PFSK-1 (cell line): ENCODE measurements around the gene BCAS3.

Experiments used
- FOXP2 ChIP-seq: optimal IDR thresholded peaks from 2 replicates; pipeline ENCODE3; 2011; ENCODE audit warnings: borderline replicate concordance, control low read depth, inconsistent platforms; ENCODE audit not compliant: insufficient read depth; ENCODE audit errors: extremely low read length, extremely low read depth
- POLR2AphosphoS5 ChIP-seq: IDR thresholded peaks from 2 replicates; pipeline ENCODE4 v1.6.1; 2012; ENCODE audit warnings: low read depth, mild to moderate bottlenecking, control low read depth, low read length, moderate library complexity
- SIN3A ChIP-seq: IDR thresholded peaks from 2 replicates; pipeline ENCODE4 v1.6.1; 2012; ENCODE audit warnings: mild to moderate bottlenecking, low read length, moderate library complexity, borderline replicate concordance; ENCODE audit not compliant: insufficient read depth
- TAF1 ChIP-seq: IDR thresholded peaks from 2 replicates; pipeline ENCODE4 v1.6.1; 2012; ENCODE audit warnings: low read length, control low read depth, borderline replicate concordance; ENCODE audit not compliant: insufficient read depth
- TF ChIP-seq, protein P1 (sequence below), 2 experiments: IDR thresholded peaks; 2 replicates each; pipeline versions ENCODE4 v1.6.1 to v1.8.0; 2011 to 2012; ENCODE audit warnings: low read depth in 2 of 2, low read length in 2 of 2, control low read depth in 1 of 2, inconsistent platforms in 1 of 2, mild to moderate bottlenecking in 1 of 2, moderate library complexity in 1 of 2; ENCODE audit not compliant: insufficient read depth in 1 of 2

The BCAS3 gene

DNA sequence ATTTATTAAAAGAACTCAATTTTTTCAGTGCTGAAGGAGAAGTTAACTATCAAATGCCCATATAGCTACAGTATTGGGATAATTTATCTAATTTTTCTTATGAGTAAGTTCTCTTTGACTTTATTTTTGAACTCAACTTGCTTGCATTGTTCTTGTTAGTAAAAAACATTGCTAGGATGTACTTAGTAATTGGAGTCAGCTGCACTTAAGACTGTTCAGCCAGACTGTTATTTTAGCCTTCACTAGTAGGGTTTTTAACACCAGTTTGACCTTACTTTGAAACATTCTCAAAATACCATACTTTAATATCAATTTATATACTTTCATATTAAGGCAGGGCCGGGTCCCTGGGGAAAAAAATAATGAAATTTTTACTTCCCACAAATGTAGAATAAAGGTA is 465.4 kb downstream of the BCAS3 start:
- no peak for TF ChIP-seq SIN3A

DNA sequence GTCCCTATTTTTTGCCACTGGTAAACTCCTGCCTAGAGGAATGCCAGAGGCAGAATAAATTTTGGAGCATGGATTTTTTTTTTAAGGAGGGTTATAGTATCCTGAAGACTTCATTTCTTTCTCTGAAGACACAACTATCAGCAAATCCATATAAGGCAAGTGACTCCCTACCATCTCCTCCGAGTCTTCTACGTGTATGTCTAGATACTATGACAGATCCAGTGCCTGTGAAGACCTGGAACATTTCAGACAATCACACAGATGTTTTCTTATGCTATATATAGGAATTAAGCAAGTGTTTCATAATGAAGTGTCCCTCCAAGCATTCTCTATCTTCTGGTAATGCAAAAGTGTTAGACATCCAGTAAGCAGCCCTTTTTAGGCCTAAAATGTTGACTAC is 466.5 kb downstream of the BCAS3 start:
- TF ChIP-seq POLR2AphosphoS5: no peak
- no peak for TF ChIP-seq FOXP2
- TF ChIP-seq SIN3A: no peak
- TF ChIP-seq, protein P1, sequence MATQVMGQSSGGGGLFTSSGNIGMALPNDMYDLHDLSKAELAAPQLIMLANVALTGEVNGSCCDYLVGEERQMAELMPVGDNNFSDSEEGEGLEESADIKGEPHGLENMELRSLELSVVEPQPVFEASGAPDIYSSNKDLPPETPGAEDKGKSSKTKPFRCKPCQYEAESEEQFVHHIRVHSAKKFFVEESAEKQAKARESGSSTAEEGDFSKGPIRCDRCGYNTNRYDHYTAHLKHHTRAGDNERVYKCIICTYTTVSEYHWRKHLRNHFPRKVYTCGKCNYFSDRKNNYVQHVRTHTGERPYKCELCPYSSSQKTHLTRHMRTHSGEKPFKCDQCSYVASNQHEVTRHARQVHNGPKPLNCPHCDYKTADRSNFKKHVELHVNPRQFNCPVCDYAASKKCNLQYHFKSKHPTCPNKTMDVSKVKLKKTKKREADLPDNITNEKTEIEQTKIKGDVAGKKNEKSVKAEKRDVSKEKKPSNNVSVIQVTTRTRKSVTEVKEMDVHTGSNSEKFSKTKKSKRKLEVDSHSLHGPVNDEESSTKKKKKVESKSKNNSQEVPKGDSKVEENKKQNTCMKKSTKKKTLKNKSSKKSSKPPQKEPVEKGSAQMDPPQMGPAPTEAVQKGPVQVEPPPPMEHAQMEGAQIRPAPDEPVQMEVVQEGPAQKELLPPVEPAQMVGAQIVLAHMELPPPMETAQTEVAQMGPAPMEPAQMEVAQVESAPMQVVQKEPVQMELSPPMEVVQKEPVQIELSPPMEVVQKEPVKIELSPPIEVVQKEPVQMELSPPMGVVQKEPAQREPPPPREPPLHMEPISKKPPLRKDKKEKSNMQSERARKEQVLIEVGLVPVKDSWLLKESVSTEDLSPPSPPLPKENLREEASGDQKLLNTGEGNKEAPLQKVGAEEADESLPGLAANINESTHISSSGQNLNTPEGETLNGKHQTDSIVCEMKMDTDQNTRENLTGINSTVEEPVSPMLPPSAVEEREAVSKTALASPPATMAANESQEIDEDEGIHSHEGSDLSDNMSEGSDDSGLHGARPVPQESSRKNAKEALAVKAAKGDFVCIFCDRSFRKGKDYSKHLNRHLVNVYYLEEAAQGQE (IDR thresholded peaks at IDR 0.05; ENCODE audit: insufficient read depth in 1 of 2, low read depth in 2 of 2, low read length in 2 of 2): no peak
- TF ChIP-seq TAF1: no peak

DNA sequence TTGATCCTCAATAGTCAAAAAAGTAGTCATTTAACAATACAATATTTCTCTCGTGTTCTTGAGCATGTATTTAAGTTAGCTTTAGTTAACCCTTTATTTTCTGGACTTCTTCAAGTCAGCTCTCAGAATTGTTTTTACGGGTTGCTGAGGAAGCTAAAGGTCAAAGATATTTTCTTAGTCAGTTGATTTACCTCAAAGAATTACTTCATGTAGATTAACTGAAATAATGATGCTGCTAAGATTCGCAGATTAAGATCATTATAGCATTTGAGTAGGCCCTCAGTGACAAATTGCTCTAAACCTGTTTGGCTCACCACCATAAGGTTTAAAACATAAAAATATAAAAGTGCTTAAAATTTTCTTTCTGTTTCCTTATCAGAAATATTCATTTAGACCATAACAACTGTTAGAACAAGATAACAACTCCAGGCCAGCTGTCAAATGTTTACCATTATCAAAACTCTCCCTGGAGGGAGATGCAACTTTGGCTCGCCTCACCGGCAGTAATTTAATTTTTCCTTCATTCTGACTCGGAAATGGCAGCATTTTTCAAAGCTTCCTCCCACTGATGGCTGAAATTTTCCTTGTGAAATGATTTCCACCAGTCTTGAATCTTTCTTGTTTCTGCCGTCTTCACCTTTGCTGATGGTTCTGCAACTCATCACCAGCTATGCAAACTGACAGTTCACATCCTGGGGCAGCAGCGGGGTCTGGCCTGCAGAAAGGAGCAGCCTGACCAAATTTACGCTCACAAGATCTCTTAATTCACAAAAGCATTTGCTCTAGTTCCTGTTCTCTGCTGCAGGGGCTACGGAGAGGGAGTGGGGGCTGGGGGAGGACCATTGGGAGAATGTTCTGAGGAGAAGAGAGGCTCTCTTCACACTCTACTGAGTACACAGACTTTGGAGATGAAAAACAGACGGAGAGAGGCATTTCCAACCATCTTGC is 467.2 kb downstream of the BCAS3 start:
- TF ChIP-seq, protein P1 (IDR thresholded peaks at IDR 0.05; ENCODE audit: insufficient read depth in 1 of 2, low read depth in 2 of 2, low read length in 2 of 2): no peak
- TF ChIP-seq FOXP2 (no peak), TAF1 (no peak), POLR2AphosphoS5 (no peak), SIN3A (no peak)

DNA sequence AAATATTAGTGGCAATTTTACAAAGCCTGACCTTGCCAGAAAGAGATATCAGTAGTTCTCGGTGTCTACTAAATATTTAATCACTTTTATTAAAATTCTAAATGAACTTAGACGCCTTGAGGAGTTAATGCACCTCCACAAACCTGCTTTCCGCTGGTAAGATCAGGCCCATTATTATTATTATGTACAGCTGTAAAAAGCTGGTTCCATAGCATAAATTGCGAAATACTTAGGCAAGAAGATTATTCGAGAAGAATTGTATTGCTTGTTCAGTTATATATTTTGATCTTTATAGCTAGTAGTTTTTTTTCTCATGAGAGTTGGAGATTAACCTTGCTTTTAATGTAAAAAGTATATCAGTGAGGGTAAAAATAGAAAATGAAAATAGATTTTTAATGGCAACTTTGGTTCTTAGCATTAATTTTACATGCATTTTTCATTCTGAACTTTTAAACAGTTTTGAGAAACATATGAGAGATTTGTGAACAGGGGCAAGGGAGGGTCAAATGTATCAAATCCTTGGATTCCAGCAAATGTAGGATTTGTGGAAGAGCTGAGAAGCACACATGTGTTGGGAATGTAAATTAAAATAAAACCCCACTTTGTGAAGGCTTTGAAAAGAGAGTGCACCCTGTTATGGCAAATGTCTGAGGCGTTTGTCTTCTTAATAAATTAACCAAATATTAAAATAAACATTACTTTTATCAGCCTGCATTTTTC is 471.6 kb downstream of the BCAS3 start:
- TF ChIP-seq TAF1 (no peak), SIN3A (no peak), FOXP2 (no peak), POLR2AphosphoS5 (no peak)
- TF ChIP-seq, protein P1 (IDR thresholded peaks at IDR 0.05; ENCODE audit: insufficient read depth in 1 of 2, low read depth in 2 of 2, low read length in 2 of 2): no peak

DNA sequence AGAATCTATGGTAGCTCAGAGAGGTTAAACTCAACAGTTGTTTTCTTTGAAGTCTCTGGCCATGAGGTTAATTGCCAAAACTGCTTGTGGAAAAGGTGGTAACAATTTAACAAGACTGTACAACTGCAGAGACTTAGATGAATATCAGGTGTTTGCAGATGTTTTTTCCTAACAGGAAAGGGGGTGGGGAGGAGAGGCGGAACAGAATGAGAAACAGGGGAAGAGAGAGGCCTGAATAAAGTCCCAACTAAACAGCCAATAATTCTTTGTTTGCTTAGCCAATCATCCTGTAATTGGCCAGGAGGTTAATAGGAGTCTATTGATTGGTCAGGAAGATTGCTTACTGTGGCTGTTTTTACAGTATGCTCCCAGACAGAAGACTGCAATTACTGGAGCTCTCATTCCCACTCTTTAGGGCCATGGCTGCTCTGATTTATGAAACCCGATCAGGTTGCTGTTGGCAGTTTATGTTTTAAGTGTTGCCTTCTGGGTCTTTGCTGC is 472.3 kb downstream of the BCAS3 start:
- no peak for TF ChIP-seq SIN3A
- TF ChIP-seq TAF1: no peak
- TF ChIP-seq, protein P1 (IDR thresholded peaks at IDR 0.05; ENCODE audit: insufficient read depth in 1 of 2, low read depth in 2 of 2, low read length in 2 of 2): no peak
- TF ChIP-seq POLR2AphosphoS5: no peak
- no peak for TF ChIP-seq FOXP2
